Measurements from ENCODE around the gene TBC1D22A. TPM values are rescaled to one million over a fixed set of nuclear protein-coding genes. Genes with fewer than 3 reads are reported as not detected.

TBC1D22A gene
- total RNA-seq, 4 donors from 2014 or later: 31.2 to 111 (median 41.8) TPM

DNA sequence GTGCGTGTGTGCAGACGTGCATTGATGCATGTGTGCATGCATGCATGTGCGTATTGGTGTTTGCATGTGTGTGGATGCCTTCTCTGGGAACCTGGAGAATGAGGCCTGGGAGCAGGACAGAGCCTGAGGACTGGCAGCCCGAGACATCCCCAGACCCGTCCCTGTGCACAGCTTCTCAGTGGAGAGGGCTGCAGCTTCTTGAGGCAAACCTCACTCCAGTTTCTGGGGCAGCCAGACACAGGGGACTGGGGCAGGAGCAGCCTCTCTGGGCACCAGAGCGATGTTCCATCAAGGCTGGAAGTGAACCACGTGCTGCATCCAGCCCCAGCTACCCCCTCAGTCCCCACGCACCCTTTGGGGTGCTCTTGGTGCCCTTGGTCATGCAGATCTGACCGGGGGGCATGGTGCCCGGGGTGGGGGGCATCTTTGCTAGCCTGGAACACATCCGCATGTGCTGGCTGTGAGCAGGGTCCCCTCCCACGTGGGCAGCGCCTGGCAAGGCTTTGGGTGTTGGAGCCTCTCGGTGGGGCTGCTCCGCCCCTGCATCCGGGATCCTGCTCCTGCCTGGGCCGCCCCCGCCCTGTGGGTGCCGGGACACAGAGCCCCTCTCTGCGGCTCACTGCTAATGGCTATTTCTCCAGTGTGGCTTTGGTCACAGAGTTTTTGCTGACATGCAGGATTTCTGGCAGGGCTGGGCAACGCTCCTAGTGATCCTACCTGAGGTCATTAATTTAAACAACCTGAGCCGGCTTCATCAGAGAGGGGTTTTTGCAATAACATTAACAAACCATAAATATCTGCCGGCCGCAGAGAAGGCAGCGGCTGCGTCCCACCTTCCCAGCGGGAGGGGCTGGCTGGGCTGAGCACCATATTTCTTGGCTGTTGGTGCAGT, 434.7 kb downstream of the TBC1D22A start:
- peaks cover 2% of the 10 kb centered on the region for H3K27me3 ChIP-seq
- in situ Hi-C loops (cut with MboI; ENCODE audit: low pct_ligation_motif_present in 1 of 4, low pct_unique_long_range_greater_than_20kb in 1 of 4, low sequenced_read_pairs in 3 of 4): no loop called here
- DNase-seq: no peak
- no peak overlapping the region for H3K27ac ChIP-seq
- WGBS, 2 donors (ENCODE audit: low coverage in 1 of 2): 65% methylated on average over 22 of the region's 27 CpGs; no CpG with 5 or more reads in 1 of the 2 donors
- H3K4me3 ChIP-seq: no peak overlapping the region
- TF ChIP-seq POLR2AphosphoS5 (IDR thresholded peaks at IDR 0.05): no peak
- intact Hi-C loops (cut with DNase I; ENCODE audit: low total_unique reads): no loop called here
- no peaks in the 10 kb centered on the region for H3K9me3 ChIP-seq
- peaks cover 0 to 5% (median 4%) of the 10 kb centered on the region in 4 donors for H3K4me1 ChIP-seq
- no peaks in the 10 kb centered on the region for H3K36me3 ChIP-seq

DNA sequence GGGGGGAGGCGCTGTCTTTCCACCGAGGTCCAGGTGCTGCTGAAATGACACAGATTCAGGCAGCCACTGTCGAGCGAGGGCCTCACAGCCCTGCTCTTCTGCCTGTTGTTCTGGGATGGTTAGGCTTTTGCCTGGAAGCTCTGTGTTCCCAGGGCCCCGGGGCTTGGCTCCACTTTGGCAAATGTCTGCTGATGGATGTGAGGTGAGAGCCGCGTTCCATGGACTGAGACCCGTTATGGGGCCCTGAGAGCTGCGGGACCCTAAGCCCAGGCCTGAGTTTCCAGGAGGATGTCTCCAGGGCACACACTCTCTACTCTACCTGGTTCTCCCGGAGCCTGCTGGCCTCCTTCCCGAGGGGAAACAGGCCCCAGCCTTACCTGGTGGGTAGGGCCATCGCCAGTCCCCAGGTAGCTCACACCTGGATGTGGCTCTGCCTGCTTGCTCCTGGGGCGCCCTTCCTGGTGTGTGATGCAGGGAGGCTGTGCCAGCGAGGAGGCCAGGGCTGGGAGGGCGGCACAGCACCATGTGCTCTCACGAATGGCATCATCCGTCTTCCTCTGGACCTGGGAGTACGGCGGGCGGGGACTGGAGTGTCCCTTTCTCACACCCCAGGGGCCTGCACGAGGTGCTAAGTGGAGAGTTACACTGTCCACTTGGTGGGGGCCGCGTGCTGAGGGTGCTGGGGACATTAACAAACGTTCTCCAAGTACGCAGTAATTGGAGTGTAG, 435.5 kb downstream of the TBC1D22A start:
- WGBS, 2 donors (ENCODE audit: low coverage in 1 of 2): 50 to 67% methylated on average over 4 to 22 of the region's 25 CpGs
- no peak for DNase-seq
- H3K4me3 ChIP-seq: no peak overlapping the region
- H3K27me3 ChIP-seq: peaks cover 2% of the 10 kb centered on the region
- H3K9me3 ChIP-seq: no peaks in the 10 kb centered on the region
- intact Hi-C loops (cut with DNase I; ENCODE audit: low total_unique reads): no loop called here
- H3K27ac ChIP-seq: no peak overlapping the region
- in situ Hi-C loops (cut with MboI; ENCODE audit: low pct_ligation_motif_present in 1 of 4, low pct_unique_long_range_greater_than_20kb in 1 of 4, low sequenced_read_pairs in 3 of 4): no loop called here
- H3K4me1 ChIP-seq: peaks cover 0 to 5% (median 4%) of the 10 kb centered on the region in 4 donors
- TF ChIP-seq, protein P1, sequence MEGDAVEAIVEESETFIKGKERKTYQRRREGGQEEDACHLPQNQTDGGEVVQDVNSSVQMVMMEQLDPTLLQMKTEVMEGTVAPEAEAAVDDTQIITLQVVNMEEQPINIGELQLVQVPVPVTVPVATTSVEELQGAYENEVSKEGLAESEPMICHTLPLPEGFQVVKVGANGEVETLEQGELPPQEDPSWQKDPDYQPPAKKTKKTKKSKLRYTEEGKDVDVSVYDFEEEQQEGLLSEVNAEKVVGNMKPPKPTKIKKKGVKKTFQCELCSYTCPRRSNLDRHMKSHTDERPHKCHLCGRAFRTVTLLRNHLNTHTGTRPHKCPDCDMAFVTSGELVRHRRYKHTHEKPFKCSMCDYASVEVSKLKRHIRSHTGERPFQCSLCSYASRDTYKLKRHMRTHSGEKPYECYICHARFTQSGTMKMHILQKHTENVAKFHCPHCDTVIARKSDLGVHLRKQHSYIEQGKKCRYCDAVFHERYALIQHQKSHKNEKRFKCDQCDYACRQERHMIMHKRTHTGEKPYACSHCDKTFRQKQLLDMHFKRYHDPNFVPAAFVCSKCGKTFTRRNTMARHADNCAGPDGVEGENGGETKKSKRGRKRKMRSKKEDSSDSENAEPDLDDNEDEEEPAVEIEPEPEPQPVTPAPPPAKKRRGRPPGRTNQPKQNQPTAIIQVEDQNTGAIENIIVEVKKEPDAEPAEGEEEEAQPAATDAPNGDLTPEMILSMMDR (IDR thresholded peaks at IDR 0.05): no peak
- TF ChIP-seq POLR2A (IDR thresholded peaks at IDR 0.05) (no peak), EP300 (IDR thresholded peaks at IDR 0.05; ENCODE audit: low read depth) (no peak), POLR2AphosphoS5 (IDR thresholded peaks at IDR 0.05) (no peak)
- H3K36me3 ChIP-seq: no peaks in the 10 kb centered on the region

DNA sequence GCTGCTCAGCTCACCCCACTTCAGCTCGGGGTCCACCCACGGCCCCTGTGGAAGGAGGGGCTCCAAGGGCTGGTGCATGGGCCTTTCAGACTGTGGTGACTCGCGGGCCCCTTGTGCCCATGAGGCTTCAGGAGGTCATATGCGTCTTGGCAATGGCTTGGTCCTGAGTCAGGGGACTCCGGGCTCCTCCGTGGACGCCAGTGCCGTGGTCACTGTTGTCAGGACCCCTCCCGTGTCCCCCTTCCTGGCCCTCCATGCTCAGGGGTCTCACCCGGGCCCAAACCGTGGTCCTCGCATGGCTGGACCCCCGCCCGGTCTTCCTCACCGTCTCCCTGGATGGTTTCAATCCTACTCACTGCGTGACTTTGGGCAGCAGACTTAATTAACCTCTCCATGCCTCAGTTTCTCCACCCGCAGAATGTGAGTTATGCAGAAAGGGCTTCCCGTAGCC, 436.4 kb downstream of the TBC1D22A start:
- Histone ChIP-seq H3K4me1 (peaks cover 0 to under 1% (median under 1%) of the 10 kb centered on the region in 4 donors), H3K36me3 (no peaks in the 10 kb centered on the region), H3K27me3 (peaks cover 2% of the 10 kb centered on the region), H3K9me3 (no peaks in the 10 kb centered on the region), H3K4me3 (no peak overlapping the region), H3K27ac (no peak overlapping the region)
- intact Hi-C loops (cut with DNase I; ENCODE audit: low total_unique reads) (no loop called here), in situ Hi-C loops (cut with MboI; ENCODE audit: low pct_ligation_motif_present in 1 of 4, low pct_unique_long_range_greater_than_20kb in 1 of 4, low sequenced_read_pairs in 3 of 4) (no loop called here)
- no peak for DNase-seq
- 89 to 100% methylated on average over 1 to 19 of the region's 19 CpGs for WGBS, 2 donors (ENCODE audit: low coverage in 1 of 2)
- TF ChIP-seq, protein P1 (IDR thresholded peaks at IDR 0.05): no peak
- TF ChIP-seq POLR2A (IDR thresholded peaks at IDR 0.05) (no peak), EP300 (IDR thresholded peaks at IDR 0.05; ENCODE audit: low read depth) (no peak), POLR2AphosphoS5 (IDR thresholded peaks at IDR 0.05) (no peak)

DNA sequence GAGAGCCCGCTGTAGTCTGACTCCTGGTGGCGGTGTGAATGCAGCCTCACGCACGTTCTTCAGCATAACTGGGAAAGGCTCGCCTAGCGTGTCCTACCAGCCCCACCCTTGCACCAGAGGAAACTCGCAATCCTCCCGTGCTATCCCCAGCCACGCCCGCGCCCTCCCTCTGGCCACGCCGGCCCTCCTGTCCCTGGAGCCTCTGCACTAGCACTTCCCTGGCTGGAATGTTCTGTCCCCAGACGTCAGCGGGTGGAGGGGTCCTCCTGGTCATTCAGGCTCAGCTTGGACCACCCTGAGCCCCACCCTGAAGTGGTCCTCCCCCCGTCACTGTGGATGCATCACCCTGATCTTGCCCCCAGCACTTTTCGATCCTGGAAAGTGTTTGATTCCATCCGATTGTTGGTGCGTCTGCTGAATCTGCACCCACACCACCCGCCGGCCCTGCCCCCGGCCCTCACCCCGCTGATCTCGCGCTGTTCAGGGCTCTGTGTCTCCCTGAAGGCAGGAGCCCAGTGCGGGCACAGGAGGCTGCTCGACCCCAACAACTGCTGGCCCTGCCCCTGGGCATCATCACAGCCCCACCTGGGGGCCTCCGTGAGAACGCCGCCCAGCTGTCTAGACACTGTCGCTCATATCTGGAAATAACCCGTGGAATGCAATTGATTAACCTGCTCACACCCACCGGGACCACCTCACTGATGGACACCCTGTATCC, 437.0 kb downstream of the TBC1D22A start:
- H3K4me1 ChIP-seq: no peaks in the 10 kb centered on the region
- no peak overlapping the region for H3K4me3 ChIP-seq
- no peak overlapping the region for H3K27ac ChIP-seq
- in situ Hi-C loops (cut with MboI; ENCODE audit: low pct_ligation_motif_present in 1 of 4, low pct_unique_long_range_greater_than_20kb in 1 of 4, low sequenced_read_pairs in 3 of 4) (no loop called here), intact Hi-C loops (cut with DNase I; ENCODE audit: low total_unique reads) (no loop called here)
- TF ChIP-seq POLR2AphosphoS5 (IDR thresholded peaks at IDR 0.05): no peak
- TF ChIP-seq POLR2A (IDR thresholded peaks at IDR 0.05): no peak
- TF ChIP-seq, protein P1 (IDR thresholded peaks at IDR 0.05): no peak
- TF ChIP-seq EP300 (IDR thresholded peaks at IDR 0.05; ENCODE audit: low read depth): no peak
- H3K9me3 ChIP-seq: no peaks in the 10 kb centered on the region
- no peak for DNase-seq
- WGBS, 2 donors (ENCODE audit: low coverage in 1 of 2): 66 to 81% methylated on average over 5 to 33 of the region's 33 CpGs
- H3K27me3 ChIP-seq: peaks cover 2% of the 10 kb centered on the region
- no peaks in the 10 kb centered on the region for H3K36me3 ChIP-seq

All from transverse colon (tissue), 4 donors.